Smooth muscle cell of the brain vasculature (primary cell): ENCODE results near the gene TBCD.
"Not testable (repeated sequence)": the region's sequence is repeated elsewhere in the genome, so short reads cannot be mapped to it uniquely, and the experiment has no call there.

Source experiments
- DNase-seq: peaks from one replicate; pipeline ENCODE4 v3.0.0-alpha.2; 2012; ENCODE audit warnings: low read depth, low spot score

TBCD gene

GRCh38 chr17:82955106-82955505, 203.2 kb downstream of the TBCD start:
- DNase-seq, result not testable (repeated sequence)

GRCh38 chr17:82955627-82956026, 203.8 kb downstream of the TBCD start:
- not testable (repeated sequence) for DNase-seq

GRCh38 chr17:82956146-82956725, 204.4 kb downstream of the TBCD start:
- DNase-seq, result no peak

GRCh38 chr17:82956726-82957468, 205.0 kb downstream of the TBCD start:
- no peak for DNase-seq

GRCh38 chr17:82957469-82957795, 205.6 kb downstream of the TBCD start:
- DNase-seq, result no peak

GRCh38 chr17:82957961-82958561, 206.2 kb downstream of the TBCD start:
- no peak for DNase-seq

- no peak for DNase-seq
Measured at GRCh38 chr17:82959242-82959930, 207.5 kb downstream of the TBCD start.

GRCh38 chr17:82959990-82960418, 208.1 kb downstream of the TBCD start:
- no peak for DNase-seq

GRCh38 chr17:82960419-82961271, 208.8 kb downstream of the TBCD start:
- no peak for DNase-seq

- no peak for DNase-seq
Measured at GRCh38 chr17:82961366-82962162, 209.7 kb downstream of the TBCD start.

- no peak for DNase-seq
Measured at GRCh38 chr17:82962163-82962720, 210.4 kb downstream of the TBCD start.

- peak; percentile 47 for DNase-seq
Measured at GRCh38 chr17:82963104-82963950, 211.5 kb downstream of the TBCD start.

GRCh38 chr17:82964451-82964850, 212.6 kb downstream of the TBCD start:
- DNase-seq, result not testable (repeated sequence)

GRCh38 chr17:82964851-82965341, 213.0 kb downstream of the TBCD start:
- DNase-seq, result no peak

GRCh38 chr17:82965371-82965770, 213.5 kb downstream of the TBCD start:
- DNase-seq, result no peak

GRCh38 chr17:82966415-82966814, 214.6 kb downstream of the TBCD start:
- no peak for DNase-seq

- DNase-seq, result no peak
Measured at GRCh38 chr17:82967268-82968032, 215.6 kb downstream of the TBCD start.

- not testable (repeated sequence) for DNase-seq
Measured at GRCh38 chr17:82968033-82968841, 216.4 kb downstream of the TBCD start.
